Hematopoietic multipotent progenitor cell treated with erythropoietin and hydrocortisone succinate and interleukin-3 and kit ligand, for 17 days (in vitro differentiated cells): Measurements from ENCODE around the gene SLITRK2.

Source experiments
- DNase-seq: peaks from one replicate; pipeline ENCODE4 v3.0.0-alpha.2; 2015; ENCODE audit warnings: low spot score

Gene SLITRK2

GRCh38 chrX:145853181-145853580 lies 35.6 kb downstream of the SLITRK2 start:
- DNase-seq, result no peak

DNA sequence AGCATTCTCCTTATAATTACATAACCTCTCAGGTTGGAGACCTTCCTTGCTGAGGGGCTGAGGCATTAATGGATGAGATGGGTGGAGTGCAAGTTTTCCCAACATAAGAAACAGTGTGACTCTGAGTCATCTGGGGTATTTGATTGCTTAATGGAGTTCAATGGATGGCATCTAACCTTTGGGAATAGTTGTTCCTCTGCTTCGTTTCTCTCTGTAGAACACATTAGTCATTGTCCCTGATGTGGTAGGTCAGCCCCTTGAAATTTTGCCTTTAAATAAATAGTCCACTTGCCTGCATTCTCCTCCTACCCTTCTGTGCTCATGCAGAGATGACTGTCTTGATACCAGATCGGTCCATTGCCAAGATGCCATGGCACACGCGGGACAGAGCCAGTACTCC lies 38.6 kb downstream of the SLITRK2 start:
- DNase-seq, result no peak

GRCh38 chrX:145861818-145862217 lies 44.2 kb downstream of the SLITRK2 start:
- no peak for DNase-seq

DNA sequence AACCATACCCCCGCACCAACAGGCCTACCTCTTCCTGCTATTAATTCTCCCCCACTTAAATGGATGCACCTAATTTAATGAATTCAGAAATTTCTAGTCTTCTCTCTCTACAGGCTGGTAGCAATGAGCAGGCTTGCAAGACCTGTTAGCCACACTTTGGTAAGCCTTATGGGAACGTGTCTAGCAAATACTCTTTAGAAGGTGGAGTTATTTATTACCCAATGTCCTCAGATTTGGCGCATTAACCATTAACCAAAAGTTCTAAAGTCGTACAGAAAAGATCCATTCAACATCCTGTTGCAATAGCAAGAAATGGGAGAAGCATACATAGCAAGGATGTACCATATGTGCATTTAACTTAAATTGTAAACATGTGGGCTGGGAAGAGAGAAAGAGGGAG lies 47.5 kb downstream of the SLITRK2 start:
- DNase-seq, result no peak
